Non-pigmented ciliary epithelial cell (primary cell): Measurements from ENCODE around the gene PLAAT2.
"Not testable (repeated sequence)": the region's sequence is repeated elsewhere in the genome, so short reads cannot be mapped to it uniquely, and the experiment has no call there.

Experiments
- DNase-seq: peaks from one replicate; pipeline ENCODE4 v3.0.0-alpha.2; 2010; ENCODE audit warnings: low read depth

Gene PLAAT2

GRCh38 chr11:63563201-63564055 is at the start of gene PLAAT2:
Gene PLAAT2, minus strand, starts transcription at chr11:63563379. Its CDS starts 55 bp downstream, at chr11:63563324.
- no peak for DNase-seq

- DNase-seq = no peak
These were observed 49.0 kb upstream of the PLAAT2 start for GRCh38 chr11:63612181-63612580.

- no peak for DNase-seq
These were observed 48.2 kb upstream of the PLAAT2 start for GRCh38 chr11:63611395-63611747.

GRCh38 chr11:63610604-63611394 is 47.6 kb upstream of the PLAAT2 start:
- no peak for DNase-seq

- no peak for DNase-seq
These were observed 46.9 kb upstream of the PLAAT2 start for GRCh38 chr11:63609971-63610580.

GRCh38 chr11:63609536-63609935 is 46.4 kb upstream of the PLAAT2 start:
- no peak for DNase-seq

GRCh38 chr11:63608353-63609345 is 45.5 kb upstream of the PLAAT2 start:
- peak; percentile 60 for DNase-seq

GRCh38 chr11:63603180-63603518 is 40.0 kb upstream of the PLAAT2 start:
- no peak for DNase-seq

GRCh38 chr11:63602290-63603179 is 39.4 kb upstream of the PLAAT2 start:
- not testable (repeated sequence) for DNase-seq

- peak; percentile 42 for DNase-seq
These were observed 36.3 kb upstream of the PLAAT2 start for GRCh38 chr11:63599211-63600122.

- no peak for DNase-seq
These were observed 35.4 kb upstream of the PLAAT2 start for GRCh38 chr11:63598556-63598955.

- DNase-seq = no peak
These were observed 32.1 kb upstream of the PLAAT2 start for GRCh38 chr11:63595296-63595695.

GRCh38 chr11:63592975-63593395 is 29.8 kb upstream of the PLAAT2 start:
- DNase-seq = no peak

- DNase-seq = no peak
These were observed 27.0 kb upstream of the PLAAT2 start for GRCh38 chr11:63590024-63590788.

- no peak for DNase-seq
These were observed 25.8 kb upstream of the PLAAT2 start for GRCh38 chr11:63589000-63589399.

GRCh38 chr11:63586451-63587166 is 23.4 kb upstream of the PLAAT2 start:
- no peak for DNase-seq

GRCh38 chr11:63583357-63583677 is 20.1 kb upstream of the PLAAT2 start:
- DNase-seq = no peak

- not testable (repeated sequence) for DNase-seq
These were observed 18.0 kb upstream of the PLAAT2 start for GRCh38 chr11:63581224-63581623.
